ENCODE results near the gene PHF20. TPM values are rescaled to one million over a fixed set of nuclear protein-coding genes. Genes with fewer than 3 reads are reported as not detected.

The PHF20 gene
- total RNA-seq, 1 donor from 2014 or later = 40.1 TPM

GRCh38 chr20:35826397-35826998, 54.7 kb downstream of the PHF20 start:
- H3K27ac ChIP-seq (ENCODE audit: low read depth, low read length) = no peak overlapping the region
- no peak overlapping the region for H2AFZ ChIP-seq (ENCODE audit: low read depth, low read length)
- Mint-ChIP-seq H3K9me3 (ENCODE audit: unreplicated experiment) (peaks cover 18% of the 10 kb centered on the region), H3K27me3 (ENCODE audit: low read depth, unreplicated experiment) (no peaks in the 10 kb centered on the region), H3K4me3 (ENCODE audit: unreplicated experiment) (no peak overlapping the region), H3K36me3 (ENCODE audit: low read depth, unreplicated experiment) (peaks cover 35% of the 10 kb centered on the region), H3K4me1 (ENCODE audit: low read depth, unreplicated experiment) (peaks cover 6% of the 10 kb centered on the region), H3K27ac (ENCODE audit: unreplicated experiment) (no peak overlapping the region)
- H3K9me3 ChIP-seq (ENCODE audit: insufficient read depth, low read depth, low read length) = no peaks in the 10 kb centered on the region
- no peak overlapping the region for H3K4me2 ChIP-seq (ENCODE audit: low read length)
- H3K36me3 ChIP-seq (ENCODE audit: insufficient read depth, low read length) = no peaks in the 10 kb centered on the region
- H4K20me1 ChIP-seq (ENCODE audit: insufficient read depth, low read length) = peaks cover 10% of the 10 kb centered on the region
- H3K27me3 ChIP-seq (ENCODE audit: insufficient read depth, low read length) = no peaks in the 10 kb centered on the region
- TF ChIP-seq EZH2 (IDR thresholded peaks at IDR 0.05; ENCODE audit: insufficient read depth, low read length) (no peak), CTCF (IDR thresholded peaks at IDR 0.05; ENCODE audit: insufficient read depth, low read depth, low read length) (no peak)
- H3K79me2 ChIP-seq (ENCODE audit: insufficient read depth, low read length) = peaks cover 13% of the 10 kb centered on the region
- no peak overlapping the region for H3K9ac ChIP-seq (ENCODE audit: low read length)
- no peak overlapping the region for H3K4me3 ChIP-seq (ENCODE audit: insufficient read depth, low read depth, low read length)
- DNase-seq (ENCODE audit: low read depth) = no peak
- peaks cover 8% of the 10 kb centered on the region for H3K4me1 ChIP-seq (ENCODE audit: insufficient read depth, low read length)
- FAIRE-seq = no peak

GRCh38 chr20:35828434-35828833, 56.6 kb downstream of the PHF20 start:
- H3K27me3 Mint-ChIP-seq (ENCODE audit: low read depth, unreplicated experiment) = no peaks in the 10 kb centered on the region
- Histone ChIP-seq H3K27me3 (ENCODE audit: insufficient read depth, low read length) (no peaks in the 10 kb centered on the region), H3K4me2 (ENCODE audit: low read length) (no peak overlapping the region), H3K27ac (ENCODE audit: low read depth, low read length) (no peak overlapping the region), H3K9ac (ENCODE audit: low read length) (no peak overlapping the region), H4K20me1 (ENCODE audit: insufficient read depth, low read length) (peaks cover 12% of the 10 kb centered on the region), H3K4me3 (ENCODE audit: insufficient read depth, low read depth, low read length) (no peak overlapping the region), H2AFZ (ENCODE audit: low read depth, low read length) (no peak overlapping the region), H3K9me3 (ENCODE audit: insufficient read depth, low read depth, low read length) (no peaks in the 10 kb centered on the region), H3K79me2 (ENCODE audit: insufficient read depth, low read length) (peaks cover 21% of the 10 kb centered on the region), H3K4me1 (ENCODE audit: insufficient read depth, low read length) (no peaks in the 10 kb centered on the region), H3K36me3 (ENCODE audit: insufficient read depth, low read length) (no peaks in the 10 kb centered on the region)
- H3K36me3 Mint-ChIP-seq (ENCODE audit: low read depth, unreplicated experiment) = peaks cover 31% of the 10 kb centered on the region
- no peak for TF ChIP-seq CTCF (IDR thresholded peaks at IDR 0.05; ENCODE audit: insufficient read depth, low read depth, low read length)
- no peak for TF ChIP-seq EZH2 (IDR thresholded peaks at IDR 0.05; ENCODE audit: insufficient read depth, low read length)
- no peak for FAIRE-seq
- peaks cover 11% of the 10 kb centered on the region for H3K9me3 Mint-ChIP-seq (ENCODE audit: unreplicated experiment)
- DNase-seq (ENCODE audit: low read depth) = no peak
- no peak overlapping the region for H3K4me3 Mint-ChIP-seq (ENCODE audit: unreplicated experiment)
- no peak overlapping the region for H3K27ac Mint-ChIP-seq (ENCODE audit: unreplicated experiment)
- H3K4me1 Mint-ChIP-seq (ENCODE audit: low read depth, unreplicated experiment) = no peaks in the 10 kb centered on the region

GRCh38 chr20:35828916-35829315, 57.1 kb downstream of the PHF20 start:
- H3K4me3 Mint-ChIP-seq (ENCODE audit: unreplicated experiment) = no peak overlapping the region
- TF ChIP-seq EZH2 (IDR thresholded peaks at IDR 0.05; ENCODE audit: insufficient read depth, low read length) (no peak), CTCF (IDR thresholded peaks at IDR 0.05; ENCODE audit: insufficient read depth, low read depth, low read length) (no peak)
- Histone ChIP-seq H3K9ac (ENCODE audit: low read length) (no peak overlapping the region), H3K4me2 (ENCODE audit: low read length) (no peak overlapping the region), H3K79me2 (ENCODE audit: insufficient read depth, low read length) (peaks cover 21% of the 10 kb centered on the region), H3K27me3 (ENCODE audit: insufficient read depth, low read length) (no peaks in the 10 kb centered on the region), H4K20me1 (ENCODE audit: insufficient read depth, low read length) (peaks cover 12% of the 10 kb centered on the region), H3K9me3 (ENCODE audit: insufficient read depth, low read depth, low read length) (no peaks in the 10 kb centered on the region), H3K4me1 (ENCODE audit: insufficient read depth, low read length) (no peaks in the 10 kb centered on the region), H2AFZ (ENCODE audit: low read depth, low read length) (no peak overlapping the region), H3K36me3 (ENCODE audit: insufficient read depth, low read length) (no peaks in the 10 kb centered on the region), H3K27ac (ENCODE audit: low read depth, low read length) (no peak overlapping the region), H3K4me3 (ENCODE audit: insufficient read depth, low read depth, low read length) (no peak overlapping the region)
- no peak overlapping the region for H3K27ac Mint-ChIP-seq (ENCODE audit: unreplicated experiment)
- no peak for FAIRE-seq
- H3K36me3 Mint-ChIP-seq (ENCODE audit: low read depth, unreplicated experiment) = peaks cover 28% of the 10 kb centered on the region
- DNase-seq (ENCODE audit: low read depth) = no peak
- H3K9me3 Mint-ChIP-seq (ENCODE audit: unreplicated experiment) = peaks cover 11% of the 10 kb centered on the region
- H3K27me3 Mint-ChIP-seq (ENCODE audit: low read depth, unreplicated experiment) = no peaks in the 10 kb centered on the region
- H3K4me1 Mint-ChIP-seq (ENCODE audit: low read depth, unreplicated experiment) = no peaks in the 10 kb centered on the region

Data from astrocyte (in vitro differentiated cells and primary cell).